ENCODE data around the gene ADSL.
A peak's percentile ranks its signal among the peaks of the same experiment; 100 is the strongest.

ADSL gene

GRCh38 chr22:40328546-40329456, 17.5 kb upstream of the ADSL start:
- DNase-seq = no peak

- no peak for DNase-seq
Observed at GRCh38 chr22:40329466-40329865, 16.8 kb upstream of the ADSL start.

DNA sequence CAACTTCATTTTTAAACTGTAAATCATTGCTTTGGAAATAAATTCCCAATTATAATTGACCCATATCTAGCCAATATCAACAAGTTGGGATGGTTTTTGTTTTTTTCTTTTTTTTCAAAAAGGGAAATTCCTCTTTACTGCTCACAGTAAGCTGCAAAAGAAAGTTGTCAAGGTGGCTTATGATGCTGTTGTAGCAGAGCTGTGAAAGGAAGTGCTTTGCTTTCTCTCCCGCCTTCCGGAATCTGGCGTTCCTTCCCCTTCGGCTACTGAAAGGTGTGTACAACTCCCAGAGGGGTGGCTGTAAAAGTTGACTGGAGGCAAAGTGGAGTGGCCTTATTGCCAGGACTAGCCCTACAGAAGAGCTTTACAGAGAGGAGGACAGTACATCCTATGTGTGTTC, 16.2 kb upstream of the ADSL start:
- DNase-seq = no peak

DNA sequence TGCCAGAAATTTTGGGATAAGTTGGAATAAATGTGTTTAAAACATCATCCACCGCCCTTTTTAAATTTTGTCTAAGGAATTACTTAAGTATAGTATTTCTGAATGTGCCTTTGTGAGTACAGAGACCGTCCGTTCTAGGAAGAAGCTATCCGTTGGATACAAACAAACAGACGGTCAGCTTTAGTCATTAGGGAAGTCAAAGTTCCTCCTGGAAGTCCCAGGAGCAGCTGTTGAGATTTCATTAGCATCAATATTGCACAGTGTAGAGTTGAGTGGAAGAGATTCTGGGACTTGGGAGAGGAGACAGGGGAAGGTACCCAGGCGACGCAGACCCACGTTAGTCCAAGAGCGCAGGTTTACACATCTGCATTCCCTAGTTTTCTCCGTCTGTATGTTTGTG, 15.7 kb upstream of the ADSL start:
- no peak for DNase-seq

GRCh38 chr22:40331706-40332105, 14.6 kb upstream of the ADSL start:
- no peak for DNase-seq

DNA sequence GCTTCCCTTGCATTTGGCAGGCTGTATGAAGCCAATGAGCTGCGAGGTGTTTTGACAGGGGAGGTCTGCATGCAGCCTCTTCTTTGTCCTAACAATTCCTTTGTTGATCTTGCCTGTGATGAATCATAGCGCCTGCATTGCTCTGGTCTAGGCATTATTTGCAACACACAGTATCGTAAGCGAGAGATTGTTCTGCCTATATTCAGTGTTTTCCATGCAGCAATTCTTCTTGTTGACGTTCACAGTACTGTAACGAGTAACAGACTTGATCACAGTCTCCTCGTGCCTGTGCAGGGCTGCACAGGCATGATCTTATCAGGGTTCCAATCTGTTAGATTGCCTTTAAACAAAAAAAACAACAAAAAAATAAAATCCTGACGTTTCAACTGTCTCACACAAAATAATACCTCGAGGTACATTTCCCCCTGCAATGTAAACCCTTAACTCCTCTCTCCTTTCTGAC, 13.9 kb upstream of the ADSL start:
- DNase-seq = peak; percentile 40

- no peak for DNase-seq
Observed at GRCh38 chr22:40334060-40334459, 12.2 kb upstream of the ADSL start.

GRCh38 chr22:40334899-40335298, 11.4 kb upstream of the ADSL start:
- peak; percentile 42 for DNase-seq

GRCh38 chr22:40335358-40335757, 10.9 kb upstream of the ADSL start:
- DNase-seq = peak; percentile 40

- no peak for DNase-seq
Observed at GRCh38 chr22:40340044-40340443, 6.3 kb upstream of the ADSL start.

GRCh38 chr22:40341604-40342003, 4.7 kb upstream of the ADSL start:
- no peak for DNase-seq

- DNase-seq = no peak
Observed at GRCh38 chr22:40342521-40342920, 3.8 kb upstream of the ADSL start.

- no peak for DNase-seq
Observed at GRCh38 chr22:40345271-40345670, 1.0 kb upstream of the ADSL start.

DNA sequence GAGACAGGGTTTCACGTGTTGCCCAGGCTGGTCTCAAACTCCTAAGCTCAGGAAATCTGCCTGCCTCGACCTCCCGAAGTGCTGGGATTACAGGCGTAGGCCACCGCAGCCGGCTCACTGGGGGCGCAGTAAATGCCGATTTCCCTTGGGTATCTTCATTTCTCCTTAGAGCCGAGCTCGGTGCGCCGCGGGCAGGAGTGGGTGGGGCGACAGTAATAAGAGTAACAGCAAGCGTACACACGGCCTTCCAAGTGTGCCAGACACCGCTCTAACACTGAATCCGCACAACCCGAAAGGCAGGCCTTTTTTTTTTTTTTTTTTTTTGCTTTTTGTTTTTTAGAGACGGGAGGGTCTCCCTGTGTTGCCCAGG, 500 bp upstream of the ADSL start:
- DNase-seq = peak; percentile 63

DNA sequence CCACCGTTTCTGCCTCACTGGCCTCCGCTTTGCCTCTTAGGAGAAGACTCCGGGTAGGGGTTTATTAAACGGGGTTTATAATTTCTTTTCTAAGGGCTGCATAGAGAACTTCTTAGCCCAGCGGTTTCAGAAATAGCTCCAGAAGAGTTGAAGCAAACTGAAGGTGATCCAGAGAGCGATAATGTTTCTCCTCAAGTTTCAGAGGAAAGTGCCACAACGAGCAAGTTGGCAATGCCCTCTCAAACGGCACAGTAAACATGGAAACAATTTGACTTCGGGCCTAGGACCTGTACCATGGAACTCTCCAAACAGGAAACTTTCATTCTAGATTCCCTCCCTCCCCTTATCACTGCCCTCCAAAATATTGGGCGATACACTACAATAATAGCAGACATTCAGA, 1.0 kb downstream of the ADSL start:
- DNase-seq = no peak

GRCh38 chr22:40348025-40348658, 1.8 kb downstream of the ADSL start:
- peak; percentile 73 for DNase-seq

- DNase-seq = no peak
Observed at GRCh38 chr22:40352763-40353162, 6.5 kb downstream of the ADSL start.

GRCh38 chr22:40361100-40361499, 14.8 kb downstream of the ADSL start:
- DNase-seq = no peak

DNA sequence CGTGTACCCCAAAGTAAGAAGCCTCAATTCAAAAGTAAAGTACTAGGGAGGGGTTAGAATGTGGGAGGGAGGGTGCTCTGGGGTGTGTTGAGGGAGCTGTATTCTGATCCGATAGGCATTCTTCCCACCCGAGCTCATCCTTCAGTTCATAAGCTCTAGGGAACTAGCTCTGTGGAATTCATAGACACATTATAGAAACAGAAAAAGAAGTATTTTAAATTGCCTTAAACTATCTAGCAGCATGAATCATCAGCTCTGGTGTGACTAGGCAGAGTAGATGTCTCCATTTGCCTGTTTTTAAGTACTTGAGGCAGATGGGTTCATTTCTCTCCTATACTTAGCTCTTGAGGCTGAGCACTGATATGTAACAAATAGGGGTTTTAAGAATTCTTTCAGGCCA, 16.8 kb downstream of the ADSL start:
- DNase-seq = no peak

DNA sequence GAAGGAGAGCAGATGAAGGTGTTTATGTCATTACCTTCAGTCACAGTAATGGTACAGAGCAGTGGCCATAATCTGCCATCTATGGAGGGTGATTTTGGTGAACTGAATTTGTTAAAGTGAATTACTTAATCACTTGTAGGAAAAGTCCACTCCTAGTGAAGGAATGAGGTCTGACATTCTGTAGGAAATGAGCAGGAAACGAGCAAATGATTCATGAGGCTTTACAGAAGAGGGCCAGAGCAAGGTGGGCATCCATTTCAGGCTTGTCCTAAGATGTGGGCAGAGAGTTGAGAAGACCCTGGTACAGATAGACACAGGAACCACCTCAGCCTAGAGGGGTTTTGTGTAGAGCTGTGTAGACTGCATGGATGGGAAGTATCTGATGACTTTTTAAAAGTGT, 18.1 kb downstream of the ADSL start:
- DNase-seq = no peak

GRCh38 chr22:40366068-40366467, 19.8 kb downstream of the ADSL start:
- no peak for DNase-seq

DNA sequence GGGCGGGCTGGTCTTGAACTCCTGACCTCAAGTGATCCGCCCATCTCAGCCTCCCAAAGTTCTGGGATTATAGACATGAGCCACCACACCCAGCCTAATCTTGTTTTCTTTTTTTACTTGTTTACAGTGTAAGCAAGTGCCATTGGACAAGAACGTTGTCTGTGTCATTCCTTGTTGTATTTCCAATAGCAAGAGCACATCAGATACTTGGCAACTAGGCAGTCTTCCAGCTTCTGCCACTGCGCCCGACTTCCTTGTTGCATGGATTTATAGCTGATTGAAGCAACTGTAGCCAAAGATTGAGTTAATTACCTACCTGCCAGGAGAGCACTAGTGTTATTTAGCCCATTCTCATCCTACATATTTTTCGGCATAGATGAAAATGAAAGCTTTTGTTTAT, 21.0 kb downstream of the ADSL start:
- DNase-seq = no peak

- no peak for DNase-seq
Observed at GRCh38 chr22:40368016-40368415, 21.7 kb downstream of the ADSL start.

DNA sequence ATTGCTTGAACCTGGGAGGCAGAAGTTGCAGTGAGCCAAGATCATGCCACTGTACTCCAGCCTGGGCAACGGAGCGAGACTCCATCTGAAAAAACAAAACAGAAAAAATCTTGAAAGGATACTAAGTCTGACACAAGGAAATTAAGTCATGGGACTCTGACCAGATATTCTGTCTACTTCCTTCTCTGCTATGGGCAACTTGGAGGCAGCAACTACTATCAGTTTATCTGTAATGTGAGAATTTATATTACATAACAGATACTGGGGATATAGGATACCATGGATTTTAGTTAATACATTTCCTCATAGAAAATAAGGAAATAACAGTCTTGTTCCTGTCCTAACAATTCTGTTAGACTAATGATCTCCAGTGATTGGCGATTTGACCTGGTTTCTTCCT, 22.5 kb downstream of the ADSL start:
- no peak for DNase-seq

GRCh38 chr22:40374567-40374966, 28.3 kb downstream of the ADSL start:
- DNase-seq = no peak
